Vagina (tissue), 2 donors: Measurements from ENCODE around the gene NUMA1. TPM values are rescaled to one million over a fixed set of nuclear protein-coding genes. Genes with fewer than 3 reads are reported as not detected.

Experiments
- DNase-seq, 2 donors: peaks; one replicate each; pipeline ENCODE4 v3.0.0-alpha.2; 2017; ENCODE audit errors: extremely low spot score in 2 of 2
- H3K27ac ChIP-seq: fragments of 200-600 bp; sonication (generic); one replicate; pipeline ENCODE4 v1.5.1; 2019
- H3K27me3 ChIP-seq: fragments of 200-600 bp; sonication (generic); one replicate; pipeline ENCODE4 v1.5.1; 2019
- H3K36me3 ChIP-seq, 2 donors: fragments of 200-600 bp; sonication (generic); one replicate each; pipeline ENCODE4 v1.5.1; 2017 to 2019
- H3K4me1 ChIP-seq: fragments of 200-600 bp; sonication (generic); one replicate; pipeline ENCODE4 v1.5.1; 2019
- H3K4me3 ChIP-seq, 2 donors: fragments of 200-600 bp; sonication (generic); 1 replicate in 1 of 2; 2 replicates in 1 of 2; pipeline ENCODE4 v1.5.1; 2016 to 2019
- H3K9me3 ChIP-seq: fragments of 200-600 bp; sonication (generic); one replicate; pipeline ENCODE4 v1.5.1; 2019
- POLR2A ChIP-seq, 2 donors: fragments of 450-650 bp; IDR thresholded peaks; one replicate each; pipeline ENCODE4 v1.6.1; 2017; ENCODE audit warnings: antibody characterized with exemption in 2 of 2, mild to moderate bottlenecking in 2 of 2, moderate library complexity in 2 of 2
- POLR2AphosphoS5 ChIP-seq, 2 donors: sonication (generic); formaldehyde crosslinking; IDR thresholded peaks; one replicate each; pipeline ENCODE4 v1.9.0; 2017; ENCODE audit warnings: antibody characterized with exemption in 2 of 2, mild to moderate bottlenecking in 2 of 2, low read depth in 1 of 2; ENCODE audit not compliant: insufficient read depth in 1 of 2
- intact Hi-C: fragments of 100-400 bp; cut with DNase I; formaldehyde crosslinking; loops from one replicate; pipeline ENCODE4 v1.15.1; 2023
- total RNA-seq: library from RNA; depleted of rRNA; stranded (reverse); fragments of >200 nt; gene quantifications from one replicate; pipeline ENCODE4 v1.2.3, GENCODE V29; 2016
- TF ChIP-seq, protein P1 (sequence below), 3 experiments: fragments of 450-650 bp in 2 of 3; fragments of 200-600 bp in 1 of 3; sonication (generic) in 1 of 3; IDR thresholded peaks; one replicate each; pipeline ENCODE4 v1.5.1; 2017 to 2019; ENCODE audit warnings: antibody characterized with exemption in 3 of 3, mild to moderate bottlenecking in 2 of 3, moderate library complexity in 2 of 3

Gene NUMA1
- total RNA-seq, 1 donor from 2014 or later = 314 TPM

DNA sequence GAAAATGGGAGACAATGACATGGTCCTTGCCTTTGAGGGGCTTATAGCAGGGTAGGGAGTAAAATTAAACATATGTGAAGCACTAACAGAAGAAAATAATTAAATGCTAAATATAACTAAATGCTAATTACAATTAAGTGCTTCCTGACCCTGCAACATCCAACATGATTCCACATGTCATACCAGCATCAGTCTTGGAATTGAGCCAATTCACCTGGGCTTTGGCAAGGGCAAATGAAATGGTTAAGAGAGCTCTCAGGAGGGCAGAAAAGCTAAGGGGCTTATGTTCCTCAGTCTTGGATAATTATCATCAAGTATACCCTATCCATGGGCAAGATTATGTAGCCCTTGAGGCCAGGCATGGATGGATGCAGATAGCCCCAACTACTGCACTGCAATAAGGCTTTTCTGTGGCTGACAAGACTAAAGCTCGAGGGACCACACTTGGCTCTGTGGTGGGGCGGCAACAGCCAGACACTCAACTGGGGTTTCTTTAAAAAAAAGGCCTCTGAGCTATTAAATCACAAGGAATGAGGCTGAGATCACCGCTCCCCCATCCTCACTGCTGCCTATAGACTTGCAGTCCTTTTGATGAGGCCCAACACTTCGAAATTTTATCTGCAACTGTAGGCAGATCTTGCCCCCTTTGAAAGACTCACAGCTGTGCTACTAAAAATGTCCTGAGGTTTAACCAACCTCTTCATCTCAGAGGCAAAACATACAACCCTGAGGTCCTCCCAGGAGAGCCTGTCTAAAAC, 42.6 kb downstream of the NUMA1 start:
- Histone ChIP-seq H3K27me3 (no peaks in the 10 kb centered on the region), H3K4me1 (peaks cover 86% of the 10 kb centered on the region), H3K9me3 (no peaks in the 10 kb centered on the region), H3K27ac (peak overlapping the region; percentile 96), H3K4me3 (peak overlapping the region; percentile 65 to 68), H3K36me3 (peaks cover 3 to 28% of the 10 kb centered on the region in 2 donors)
- TF ChIP-seq, protein P1, sequence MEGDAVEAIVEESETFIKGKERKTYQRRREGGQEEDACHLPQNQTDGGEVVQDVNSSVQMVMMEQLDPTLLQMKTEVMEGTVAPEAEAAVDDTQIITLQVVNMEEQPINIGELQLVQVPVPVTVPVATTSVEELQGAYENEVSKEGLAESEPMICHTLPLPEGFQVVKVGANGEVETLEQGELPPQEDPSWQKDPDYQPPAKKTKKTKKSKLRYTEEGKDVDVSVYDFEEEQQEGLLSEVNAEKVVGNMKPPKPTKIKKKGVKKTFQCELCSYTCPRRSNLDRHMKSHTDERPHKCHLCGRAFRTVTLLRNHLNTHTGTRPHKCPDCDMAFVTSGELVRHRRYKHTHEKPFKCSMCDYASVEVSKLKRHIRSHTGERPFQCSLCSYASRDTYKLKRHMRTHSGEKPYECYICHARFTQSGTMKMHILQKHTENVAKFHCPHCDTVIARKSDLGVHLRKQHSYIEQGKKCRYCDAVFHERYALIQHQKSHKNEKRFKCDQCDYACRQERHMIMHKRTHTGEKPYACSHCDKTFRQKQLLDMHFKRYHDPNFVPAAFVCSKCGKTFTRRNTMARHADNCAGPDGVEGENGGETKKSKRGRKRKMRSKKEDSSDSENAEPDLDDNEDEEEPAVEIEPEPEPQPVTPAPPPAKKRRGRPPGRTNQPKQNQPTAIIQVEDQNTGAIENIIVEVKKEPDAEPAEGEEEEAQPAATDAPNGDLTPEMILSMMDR (IDR thresholded peaks at IDR 0.05) = no peak
- TF ChIP-seq POLR2A (IDR thresholded peaks at IDR 0.05) (no peak), POLR2AphosphoS5 (IDR thresholded peaks at IDR 0.05; ENCODE audit: insufficient read depth in 1 of 2, low read depth in 1 of 2) (no peak)
- no peak for DNase-seq
- intact Hi-C loops = no loop called here

DNA sequence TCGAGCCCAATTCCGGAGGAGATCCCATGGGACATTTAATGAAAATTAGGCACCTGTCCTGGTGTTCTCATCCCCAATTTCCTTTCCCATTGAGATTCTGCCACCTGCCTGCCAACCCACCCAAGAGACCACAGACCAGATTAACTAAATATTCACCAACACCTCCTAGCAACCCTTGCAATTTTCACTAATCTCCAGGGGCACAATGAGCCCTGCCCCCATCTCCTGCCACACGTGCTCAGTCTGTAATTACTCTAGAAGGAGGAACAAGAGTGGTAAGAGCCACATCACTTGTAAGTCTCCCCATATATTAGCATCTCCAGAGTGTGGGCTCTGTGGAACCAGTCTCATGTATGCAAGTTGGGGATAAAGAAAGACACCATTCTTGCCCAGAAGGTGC, 43.7 kb downstream of the NUMA1 start:
- TF ChIP-seq, protein P1 (IDR thresholded peaks at IDR 0.05) = no peak
- no peak for TF ChIP-seq POLR2AphosphoS5 (IDR thresholded peaks at IDR 0.05; ENCODE audit: insufficient read depth in 1 of 2, low read depth in 1 of 2)
- no peak for TF ChIP-seq POLR2A (IDR thresholded peaks at IDR 0.05)
- Histone ChIP-seq H3K9me3 (no peaks in the 10 kb centered on the region), H3K4me3 (no peak overlapping the region), H3K4me1 (peaks cover 85% of the 10 kb centered on the region), H3K27me3 (no peaks in the 10 kb centered on the region), H3K27ac (peak overlapping the region; percentile 39), H3K36me3 (peaks cover 3 to 28% of the 10 kb centered on the region in 2 donors)
- intact Hi-C loops = no loop called here
- DNase-seq = no peak

DNA sequence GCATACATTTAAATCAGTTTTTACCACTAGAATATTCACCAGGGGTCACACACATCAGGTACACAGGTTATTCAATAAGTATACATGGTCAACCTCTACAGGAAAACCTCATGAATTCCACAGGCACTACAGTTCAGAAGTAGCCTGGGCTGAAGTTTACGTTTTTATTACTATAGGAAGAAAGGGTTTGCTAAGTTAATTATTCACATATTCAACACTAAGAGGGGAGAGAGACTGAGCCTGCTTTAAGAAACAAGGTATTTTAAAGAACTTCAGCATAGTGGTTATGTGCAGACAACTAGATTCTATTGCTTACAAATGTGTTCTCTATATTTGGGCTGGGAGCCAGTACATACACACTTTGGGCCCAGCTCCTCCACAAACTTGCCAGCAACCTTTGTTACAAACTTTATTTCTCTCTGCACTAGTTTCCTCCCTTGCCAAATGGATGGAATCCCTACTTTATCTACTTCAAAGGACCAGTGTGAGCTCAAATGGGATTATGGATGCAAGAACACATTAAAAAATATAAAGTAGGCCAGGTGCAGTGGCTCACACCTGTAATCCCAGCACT, 49.8 kb downstream of the NUMA1 start:
- peaks cover 98% of the 10 kb centered on the region for H3K4me1 ChIP-seq
- intact Hi-C loops = no loop called here
- H3K36me3 ChIP-seq = peaks cover 3 to 55% of the 10 kb centered on the region in 2 donors
- TF ChIP-seq POLR2A (IDR thresholded peaks at IDR 0.05) (no peak), POLR2AphosphoS5 (IDR thresholded peaks at IDR 0.05; ENCODE audit: insufficient read depth in 1 of 2, low read depth in 1 of 2) (no peak)
- TF ChIP-seq, protein P1 (IDR thresholded peaks at IDR 0.05) = no peak
- no peak overlapping the region for H3K27ac ChIP-seq
- no peak overlapping the region for H3K4me3 ChIP-seq
- no peaks in the 10 kb centered on the region for H3K27me3 ChIP-seq
- DNase-seq = no peak
- H3K9me3 ChIP-seq = no peaks in the 10 kb centered on the region

DNA sequence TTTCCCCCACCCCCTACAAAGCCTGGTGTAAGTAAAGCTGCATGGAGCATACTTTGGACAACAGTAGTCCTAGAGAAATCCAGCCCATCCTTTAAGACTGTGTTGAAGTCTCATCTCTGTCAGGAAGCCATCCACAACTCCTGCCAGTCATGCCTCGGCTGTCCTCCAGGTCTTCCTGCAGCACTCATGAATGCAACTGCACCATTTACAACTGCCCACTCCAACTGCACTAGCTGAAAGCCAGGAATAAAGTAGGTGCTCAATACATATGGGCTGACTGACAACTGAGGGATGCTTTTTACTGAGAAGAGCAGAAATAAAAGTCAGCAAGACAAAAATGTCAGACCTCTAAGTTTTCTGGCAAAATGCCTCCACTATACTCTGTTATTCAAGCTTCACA, 54.3 kb downstream of the NUMA1 start:
- intact Hi-C loops = loop anchor here (5.0 kb wide), 1 partner anchor 66 kb away; no protein-coding TSS in a partner anchor
- Histone ChIP-seq H3K27ac (peak overlapping the region; percentile 69), H3K36me3 (peaks cover 0 to 65% of the 10 kb centered on the region in 2 donors), H3K4me3 (no peak overlapping the region), H3K27me3 (no peaks in the 10 kb centered on the region), H3K4me1 (peaks cover 72% of the 10 kb centered on the region), H3K9me3 (no peaks in the 10 kb centered on the region)
- no peak for DNase-seq
- TF ChIP-seq POLR2A (IDR thresholded peaks at IDR 0.05) = no peak
- TF ChIP-seq, protein P1 (IDR thresholded peaks at IDR 0.05) = no peak
- TF ChIP-seq POLR2AphosphoS5 (IDR thresholded peaks at IDR 0.05; ENCODE audit: insufficient read depth in 1 of 2, low read depth in 1 of 2) = no peak
